GM18498 (cell line): ENCODE results near the gene SLC6A1.

ENCODE experiments used
- ATAC-seq: cut with Tn5 transposase; IDR thresholded peaks from one replicate; pipeline ENCODE4 v1.9.1; 2021; ENCODE audit warnings: mild to moderate bottlenecking, moderate library complexity; ENCODE audit not compliant: unreplicated experiment

Gene SLC6A1

DNA sequence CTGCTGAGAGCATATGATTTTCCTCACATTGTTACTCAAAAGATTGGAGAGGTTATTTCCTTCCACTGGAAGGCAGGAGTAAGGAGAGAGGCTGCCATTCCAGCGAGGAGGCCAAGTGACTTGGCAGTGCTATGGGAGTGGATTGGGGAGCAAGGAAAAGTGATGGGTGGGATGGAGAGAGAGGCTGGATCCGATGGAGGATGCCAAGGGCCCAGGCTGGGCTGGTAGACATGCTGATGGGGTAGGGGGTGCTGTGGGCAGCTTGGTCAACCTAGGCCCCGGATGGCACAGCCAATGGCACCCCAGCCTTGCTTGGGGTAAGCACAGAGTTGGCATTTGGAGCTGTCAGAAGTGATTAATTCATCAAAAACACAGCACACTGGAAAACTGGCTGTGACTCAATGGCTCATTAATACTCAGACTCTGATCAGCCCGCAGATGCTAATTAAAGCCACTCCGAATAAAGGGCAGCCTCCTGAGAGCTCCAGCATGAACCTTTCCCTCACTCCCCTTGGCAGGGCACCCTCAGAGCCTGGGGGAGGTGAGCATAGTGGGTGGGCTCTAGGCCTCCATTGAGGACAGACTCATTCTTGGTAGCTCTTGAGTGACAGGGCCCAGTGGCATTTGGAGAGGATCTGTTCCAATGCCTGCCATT is 22.1 kb upstream of the SLC6A1 start:
- ATAC-seq: no peak

DNA sequence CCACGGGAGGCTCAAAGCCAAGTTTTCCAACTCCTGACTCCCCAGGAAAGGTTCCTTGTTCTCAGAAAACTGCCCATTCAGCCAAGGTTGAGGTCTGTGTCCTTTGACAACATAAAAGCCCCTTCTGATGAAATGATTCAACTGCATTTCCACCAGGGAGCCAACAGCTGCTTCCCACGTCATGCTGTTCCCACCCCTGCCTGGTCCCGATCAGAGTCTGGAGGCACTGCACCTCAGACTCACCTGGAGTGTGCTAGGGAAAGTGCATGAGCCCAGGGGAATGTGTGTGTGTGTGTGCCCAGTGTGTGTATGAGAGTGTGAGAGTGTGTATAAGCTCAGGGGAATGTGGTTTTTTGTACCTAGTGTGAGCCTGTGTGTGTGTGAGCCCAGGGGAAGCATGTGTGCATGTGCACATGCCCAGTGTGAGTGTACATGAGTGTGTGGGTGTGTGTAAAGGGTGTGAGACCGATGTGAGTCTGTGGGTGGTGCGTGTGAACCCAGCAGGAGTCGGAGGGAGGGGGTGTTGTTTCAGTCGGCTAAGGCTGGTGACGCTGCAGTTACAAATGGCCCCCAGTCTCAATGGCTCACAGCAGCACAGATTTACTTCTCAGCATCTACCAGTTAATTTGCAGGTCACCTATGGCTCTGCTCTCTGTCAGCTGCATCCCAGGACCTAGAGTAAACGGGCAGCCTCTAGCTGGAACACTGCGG is 20.3 kb upstream of the SLC6A1 start:
- no peak for ATAC-seq

DNA sequence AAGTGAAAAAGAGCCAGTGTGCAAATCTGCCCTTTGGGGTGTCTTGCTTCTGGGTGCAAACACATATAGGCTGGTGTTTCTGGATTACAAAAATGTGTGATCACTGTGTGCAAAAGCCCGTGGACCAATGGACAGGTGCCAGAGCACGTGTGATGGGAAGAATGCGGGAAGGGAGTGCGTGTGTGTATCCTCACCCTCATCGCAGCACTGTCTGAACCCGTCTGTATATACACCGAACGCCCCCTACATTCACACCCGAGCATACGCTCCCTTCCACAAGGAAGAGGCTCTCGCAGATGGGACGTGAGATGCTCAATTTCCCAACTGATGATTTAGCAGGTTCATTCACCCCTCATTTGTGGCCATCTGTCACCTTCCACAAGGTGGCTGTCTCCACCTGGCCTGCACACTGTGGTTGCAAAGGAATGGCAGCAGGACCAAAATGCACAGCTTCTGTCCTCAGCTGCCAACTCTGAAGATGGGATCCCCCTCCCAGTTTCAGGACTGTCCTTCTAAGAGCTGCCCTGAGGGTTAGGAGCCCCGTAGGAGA is 19.4 kb upstream of the SLC6A1 start:
- no peak for ATAC-seq

DNA sequence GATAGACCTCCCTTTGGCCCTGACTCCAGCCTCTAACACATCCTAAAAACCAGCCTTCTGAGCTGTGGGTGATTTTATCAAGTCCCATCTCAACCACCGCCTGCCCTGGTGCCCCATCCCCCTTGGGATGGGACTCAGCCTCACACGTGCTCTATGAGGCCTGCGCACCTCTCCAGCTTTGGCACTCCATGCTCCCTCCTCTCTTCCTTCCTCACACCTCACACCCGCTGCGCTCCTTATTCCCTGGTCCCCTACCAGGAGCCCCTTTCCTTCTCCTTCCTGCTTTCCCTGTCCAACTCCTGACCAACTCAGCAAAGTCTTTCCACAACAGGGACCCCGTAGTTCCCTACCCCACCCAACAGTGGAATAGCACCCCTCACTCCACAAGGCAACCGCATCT is 18.4 kb upstream of the SLC6A1 start:
- ATAC-seq: no peak

DNA sequence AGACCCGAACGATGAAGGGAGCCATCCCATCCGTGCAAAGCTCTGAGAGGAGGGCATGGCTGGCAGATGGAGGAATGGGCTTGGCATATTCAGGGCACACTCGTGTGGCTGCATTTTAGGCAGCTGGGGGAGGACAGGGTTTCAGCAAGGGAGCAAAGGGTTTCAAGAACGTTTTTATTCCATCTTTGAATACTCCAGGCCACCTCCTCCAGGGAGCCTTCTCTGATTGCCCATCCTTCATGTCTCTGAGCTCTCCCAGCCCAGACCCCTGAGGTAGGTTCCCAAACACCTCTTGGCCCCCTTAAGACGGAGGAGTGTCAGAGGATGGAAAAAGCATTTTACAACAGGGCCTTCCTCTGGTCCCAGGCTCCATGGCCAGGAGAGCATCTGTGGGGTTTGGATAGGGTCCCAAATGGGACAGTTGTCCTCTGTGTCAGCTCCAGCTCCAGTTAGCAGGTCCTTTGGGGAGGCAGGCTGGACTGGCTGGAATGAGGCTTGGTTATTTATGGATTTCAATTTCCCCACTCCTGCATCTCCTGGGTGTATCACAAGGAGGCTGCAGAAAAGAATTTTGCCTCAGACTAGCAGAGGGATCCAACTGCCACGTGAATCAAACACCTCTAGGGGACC is 17.7 kb upstream of the SLC6A1 start:
- no peak for ATAC-seq

DNA sequence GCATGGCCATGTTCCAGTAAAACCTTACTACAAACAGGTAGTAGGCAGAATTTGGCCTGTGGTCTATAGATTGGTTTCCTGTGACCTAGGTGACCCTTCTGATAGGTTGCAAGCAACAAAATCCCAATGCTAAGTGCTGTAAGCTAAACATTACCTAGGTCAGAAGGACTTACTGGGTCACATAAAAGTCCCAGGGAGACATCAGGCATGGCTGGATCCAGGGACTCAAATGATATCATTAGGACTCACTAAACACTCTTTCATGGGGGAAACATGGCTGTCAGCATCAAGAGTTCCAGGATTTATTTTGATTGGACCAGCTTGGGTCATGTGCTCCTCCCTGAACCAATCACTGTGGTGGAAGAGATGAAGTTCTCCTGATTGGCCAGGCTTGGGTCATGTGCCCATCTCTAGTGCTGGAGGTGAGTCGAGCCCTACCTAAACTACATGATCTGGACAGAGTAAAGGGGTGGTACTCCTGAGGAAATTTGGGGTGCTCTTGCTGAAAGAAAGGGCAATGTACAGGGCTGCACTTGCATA is 16.8 kb upstream of the SLC6A1 start:
- ATAC-seq: no peak

DNA sequence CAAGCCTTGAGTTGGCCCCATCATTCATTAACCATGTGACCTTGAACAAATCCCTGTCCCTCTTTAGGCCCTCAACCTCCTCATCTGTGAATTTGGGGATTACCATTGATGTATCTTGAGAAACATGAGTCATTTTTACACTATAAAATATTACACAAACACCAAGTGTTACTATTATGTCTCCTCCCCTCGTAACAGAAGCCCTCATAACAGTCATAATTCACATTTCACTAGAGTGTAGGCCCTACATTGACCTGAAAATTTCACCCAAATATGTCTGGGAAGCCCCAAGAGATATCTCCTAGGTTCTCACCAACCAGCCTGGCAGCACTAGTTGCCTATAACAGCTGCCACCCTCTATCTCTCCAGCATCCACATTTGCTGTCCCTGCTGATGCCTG is 15.8 kb upstream of the SLC6A1 start:
- no peak for ATAC-seq

DNA sequence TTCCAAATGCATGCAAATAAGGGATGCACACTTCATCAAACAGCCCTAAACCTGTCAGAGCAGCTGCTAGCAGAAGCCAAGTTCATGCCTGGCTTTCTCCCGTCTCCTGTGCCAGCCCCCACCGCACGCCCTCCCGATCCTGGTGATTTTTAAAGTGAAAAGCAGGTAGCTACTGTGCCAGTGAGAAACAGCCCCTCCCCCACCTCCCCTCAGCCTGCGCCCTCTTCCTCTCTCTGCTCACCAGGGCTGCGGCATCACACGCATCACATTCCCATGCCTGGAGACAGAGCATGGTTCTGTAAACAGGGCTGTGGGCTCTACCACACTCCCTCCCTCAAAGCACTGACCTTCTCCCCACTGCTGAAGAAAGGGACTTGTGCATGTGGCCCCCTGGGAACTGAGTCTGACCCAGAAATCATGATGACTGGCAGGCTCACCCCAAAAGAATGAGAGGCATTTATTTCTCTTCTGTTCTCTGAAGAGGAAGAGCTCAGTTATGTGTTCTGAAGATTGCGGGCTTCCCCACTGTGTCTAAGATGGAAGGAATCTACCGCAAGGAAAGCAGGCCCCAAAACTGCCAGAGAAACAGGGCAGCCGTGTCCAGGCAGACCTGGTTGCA is 14.5 kb upstream of the SLC6A1 start:
- no peak for ATAC-seq

DNA sequence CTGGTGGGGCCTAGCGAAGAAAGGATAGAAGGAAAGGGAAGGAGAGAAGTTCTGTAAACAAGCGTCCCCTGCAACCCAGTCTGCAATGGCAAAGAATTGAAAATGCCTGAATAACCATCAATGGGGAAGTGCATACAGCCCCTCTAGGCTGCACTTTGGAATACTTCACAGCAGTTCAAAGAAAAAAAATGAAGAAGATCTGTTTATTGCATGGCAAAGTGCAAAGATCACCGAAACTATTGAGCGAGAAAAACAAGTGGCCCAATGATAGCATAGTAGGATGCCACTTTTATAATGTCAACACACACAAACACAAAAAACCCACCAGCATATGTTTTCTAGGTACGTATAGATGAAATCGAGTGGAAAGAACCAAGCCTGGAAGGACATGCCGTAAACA is 13.6 kb upstream of the SLC6A1 start:
- ATAC-seq: no peak

DNA sequence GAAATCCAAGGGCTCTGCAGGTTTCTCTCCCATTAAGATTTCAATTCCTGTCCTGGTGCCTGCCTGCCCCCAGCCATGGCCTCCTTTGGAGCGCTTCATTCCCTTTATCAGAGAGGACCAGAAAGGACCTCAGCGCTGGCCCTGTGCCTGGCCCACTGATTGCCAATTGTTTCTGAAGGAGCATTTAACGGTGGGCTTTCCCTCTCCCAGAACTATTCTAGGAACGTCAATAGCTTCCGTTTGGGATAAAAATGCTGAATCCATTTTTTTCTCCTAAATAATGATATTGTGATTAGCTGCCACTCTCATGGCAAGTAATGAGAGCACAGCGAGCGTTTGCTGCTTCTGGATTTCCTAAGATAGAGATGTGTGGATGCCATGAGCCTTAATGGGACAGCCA is 12.2 kb upstream of the SLC6A1 start:
- ATAC-seq: no peak

DNA sequence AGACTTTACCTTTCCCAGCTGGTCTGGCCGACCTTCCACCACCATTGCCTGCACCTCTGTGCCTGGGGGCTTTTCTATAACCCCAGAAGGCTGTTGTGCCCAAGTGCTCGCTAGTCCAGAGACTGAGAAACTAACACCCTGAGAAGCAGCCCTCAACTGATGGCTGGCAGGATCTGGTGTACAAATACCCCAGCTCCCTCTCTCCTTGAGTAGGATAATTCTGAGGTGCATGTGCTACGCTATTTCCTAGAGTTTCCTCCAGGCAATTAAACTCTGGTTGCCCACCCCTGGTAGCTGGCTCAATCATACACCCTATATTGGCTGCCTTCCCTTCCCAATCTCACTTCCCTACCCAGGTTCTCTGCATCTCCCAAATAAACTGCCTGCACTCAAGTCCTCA is 11.5 kb upstream of the SLC6A1 start:
- no peak for ATAC-seq

DNA sequence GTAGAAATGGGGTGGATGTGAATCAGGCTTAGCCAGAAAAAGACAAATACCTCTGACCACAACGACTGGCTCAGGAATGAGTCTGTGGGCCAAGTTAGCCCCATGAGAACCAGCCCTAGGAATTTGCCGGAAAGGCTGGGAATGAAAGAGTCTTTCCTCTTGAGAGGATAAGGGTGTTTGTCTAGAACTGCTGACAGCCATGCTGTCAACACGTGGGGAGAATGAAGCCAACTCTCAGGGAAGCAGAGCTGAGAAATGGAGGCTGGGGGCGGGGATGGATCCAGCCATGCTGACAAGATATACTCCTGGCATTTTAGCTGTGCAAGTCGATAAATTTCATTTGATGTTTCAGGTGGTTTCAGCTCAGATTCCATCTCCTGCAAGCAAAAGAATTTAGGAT is 10.6 kb upstream of the SLC6A1 start:
- no peak for ATAC-seq

DNA sequence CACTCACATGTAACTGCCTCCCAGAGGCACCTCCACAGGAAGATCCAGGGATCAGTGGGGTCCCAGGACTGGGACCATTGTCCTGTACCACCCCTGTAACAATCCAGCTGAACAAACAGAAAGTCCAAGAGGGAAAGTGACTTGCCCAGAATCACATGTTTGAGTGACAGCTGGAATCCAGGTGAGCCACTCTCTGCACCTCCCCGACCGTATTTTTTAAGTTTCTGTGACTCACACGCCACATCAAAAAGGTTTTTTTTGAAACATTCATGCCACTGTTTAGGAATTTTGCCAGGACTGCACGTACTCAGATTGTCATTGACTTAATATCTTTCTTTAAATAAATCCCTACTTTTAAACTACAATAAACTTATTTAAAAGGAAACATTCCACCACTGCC is 9.8 kb upstream of the SLC6A1 start:
- ATAC-seq: no peak

DNA sequence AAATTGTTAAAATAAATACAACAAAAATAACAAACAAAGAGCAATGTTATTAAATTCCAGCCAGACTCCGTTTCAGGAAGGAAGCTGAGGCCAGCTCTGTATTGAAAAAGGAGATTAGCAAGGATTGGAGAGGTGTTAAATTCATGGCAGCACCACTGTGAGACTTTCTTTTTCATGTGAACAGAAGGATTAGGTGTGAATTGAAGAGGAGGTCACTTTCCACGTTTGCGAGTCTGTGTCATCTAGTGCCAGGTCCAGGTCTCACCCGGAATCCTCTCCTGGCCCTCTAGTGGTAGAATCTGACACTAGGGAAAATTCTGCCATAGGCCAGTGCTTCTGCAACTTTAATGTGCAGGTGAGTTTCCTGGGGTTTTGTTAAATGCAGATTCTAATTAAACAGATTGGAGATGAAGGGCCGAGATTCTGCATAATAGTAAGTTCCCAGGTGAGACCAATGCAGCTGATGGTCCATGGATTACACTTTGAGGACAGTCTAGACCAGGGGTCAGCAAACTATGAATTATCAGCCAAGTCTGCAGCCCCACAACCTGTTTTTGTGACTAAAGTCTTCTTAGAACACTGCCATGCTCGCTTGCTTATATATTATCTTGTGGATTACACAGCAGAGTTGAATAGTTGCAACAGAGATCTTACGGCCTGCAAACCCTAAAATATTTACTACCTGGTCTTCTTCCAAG is 9.2 kb upstream of the SLC6A1 start:
- no peak for ATAC-seq

DNA sequence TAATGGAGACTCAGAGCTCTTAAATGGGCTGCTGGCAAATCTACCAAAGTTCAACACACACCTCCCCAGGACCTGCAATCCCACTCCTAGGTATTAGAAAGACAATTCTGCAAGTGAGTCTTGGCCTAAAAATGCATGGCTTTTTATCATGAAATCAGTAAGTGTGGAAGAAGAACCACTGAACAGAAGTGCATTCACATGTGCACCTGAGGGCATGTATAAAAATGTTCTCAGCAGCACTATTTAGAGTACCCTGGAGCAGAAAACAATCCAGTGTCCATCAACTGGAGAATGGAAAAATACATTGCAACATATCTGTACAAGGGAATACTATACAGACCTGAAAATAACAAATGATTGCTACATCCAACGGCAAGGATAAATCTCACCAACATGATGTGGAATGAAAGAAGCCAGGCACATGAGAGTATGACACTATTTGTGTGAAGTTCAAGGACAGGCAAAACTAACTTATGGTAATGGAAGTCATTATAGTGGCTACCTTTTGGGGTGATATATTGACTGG is 8.1 kb upstream of the SLC6A1 start:
- ATAC-seq: no peak

DNA sequence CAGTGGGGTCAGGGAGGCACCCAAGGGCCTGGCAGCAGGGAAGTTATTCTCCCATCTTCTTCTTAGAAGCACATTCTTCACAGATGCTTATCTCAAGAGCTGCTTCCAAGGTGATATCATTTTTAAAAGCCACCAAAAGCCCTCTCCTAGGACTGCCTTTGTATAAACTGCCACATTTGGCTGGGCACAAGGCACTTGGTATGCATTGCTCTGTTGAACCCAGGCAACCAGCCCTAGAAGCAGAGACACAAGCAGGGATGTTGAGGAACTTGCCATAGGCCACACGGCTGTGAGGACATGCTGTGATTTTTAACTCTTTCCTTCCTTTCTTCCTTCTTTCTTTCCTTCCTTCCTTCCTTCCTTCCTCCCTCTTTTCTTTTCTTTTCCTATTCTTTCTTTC is 7.4 kb upstream of the SLC6A1 start:
- ATAC-seq: no peak

DNA sequence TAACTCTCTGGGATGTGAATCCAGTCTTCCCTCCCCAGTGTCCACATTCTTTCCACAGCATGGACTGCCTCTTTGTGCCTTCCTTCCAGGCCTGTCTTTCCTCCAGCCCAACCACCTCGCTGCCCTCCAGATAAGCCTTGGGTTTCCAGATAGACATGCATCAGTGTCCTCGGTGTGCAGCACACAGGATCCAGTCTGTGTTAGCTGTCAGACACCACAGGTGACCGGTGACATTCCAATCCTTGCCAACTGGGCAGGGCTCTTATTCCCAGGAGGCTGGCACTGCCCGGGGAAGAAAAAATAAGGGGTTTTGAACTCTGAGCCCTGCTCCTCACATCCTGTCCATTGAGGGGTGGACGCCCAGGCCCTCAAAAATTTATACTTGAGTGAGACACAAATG is 6.0 kb upstream of the SLC6A1 start:
- ATAC-seq: no peak

DNA sequence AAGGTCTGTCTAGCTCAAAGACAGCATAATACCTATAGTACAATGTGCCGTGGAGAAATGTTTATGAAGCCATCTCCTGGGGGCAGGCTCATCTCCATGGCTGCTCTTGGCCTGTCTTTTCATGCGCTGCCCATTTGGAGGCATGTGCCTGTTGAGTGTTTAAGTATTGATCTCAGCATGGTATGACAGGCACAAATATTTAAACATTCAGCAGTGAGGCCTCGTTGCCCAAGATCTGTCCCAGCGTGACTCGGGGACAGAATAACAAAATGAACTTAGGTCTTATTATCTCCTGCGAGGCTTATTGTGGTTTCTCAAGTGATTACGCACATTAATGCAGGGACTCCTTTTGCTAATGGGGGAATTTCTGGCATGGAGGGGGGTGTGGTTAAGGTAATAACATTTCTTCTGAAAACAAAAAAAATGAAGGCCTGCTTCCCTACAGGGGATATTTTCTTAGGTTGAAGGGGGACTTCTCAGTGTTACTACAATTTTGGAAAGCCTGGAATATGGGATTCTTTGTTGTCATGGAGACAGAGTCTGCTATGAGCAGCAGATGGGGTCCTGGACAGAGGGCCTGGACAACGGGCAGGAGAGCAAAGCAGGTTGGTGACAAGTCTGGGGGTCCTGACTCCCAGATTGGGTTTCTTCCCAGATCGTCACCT is 4.4 kb upstream of the SLC6A1 start:
- no peak for ATAC-seq

DNA sequence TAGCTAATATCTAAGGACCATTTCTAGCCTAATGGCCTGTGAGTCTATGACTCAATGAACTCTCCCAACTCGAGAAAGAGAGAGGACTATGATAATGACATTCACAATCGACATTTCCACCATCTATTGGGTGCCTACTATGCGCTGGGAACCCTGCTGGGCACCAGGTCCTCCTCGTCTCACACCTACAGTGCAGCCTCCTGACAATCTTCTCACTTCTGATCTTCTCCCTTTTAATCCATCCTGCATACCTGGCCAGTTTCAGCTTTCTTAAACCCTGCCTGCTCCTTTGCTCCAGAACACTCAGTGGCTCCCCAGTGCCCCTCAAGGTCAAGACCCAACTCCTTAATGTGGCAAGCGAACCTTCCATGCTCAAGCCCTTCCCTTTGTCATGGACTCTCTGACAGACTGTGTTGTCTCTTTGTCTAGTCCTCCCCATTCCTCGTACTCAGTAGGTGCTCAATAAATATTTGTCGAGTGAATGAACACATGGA is 3.5 kb upstream of the SLC6A1 start:
- ATAC-seq: no peak
